Glutamatergic neuron (in vitro differentiated cells): ENCODE data around the gene OPN1LW. TPM values are rescaled to one million over a fixed set of nuclear protein-coding genes. Genes with fewer than 3 reads are reported as not detected.

Experiments used
- DNase-seq: peaks from one replicate; pipeline ENCODE4 v3.0.0; 2022
- H3K27ac Mint-ChIP-seq: one replicate; pipeline ENCODE4 v1.8.0; 2020; ENCODE audit warnings: mild to moderate bottlenecking, mixed read lengths, inconsistent platforms; ENCODE audit not compliant: unreplicated experiment
- H3K27me3 Mint-ChIP-seq: one replicate; pipeline ENCODE4 v1.8.0; 2020; ENCODE audit warnings: mild to moderate bottlenecking, moderate library complexity, mixed read lengths, inconsistent platforms; ENCODE audit not compliant: unreplicated experiment
- H3K36me3 Mint-ChIP-seq: one replicate; pipeline ENCODE4 v1.8.0; 2020; ENCODE audit warnings: mild to moderate bottlenecking, mixed read lengths, inconsistent platforms; ENCODE audit not compliant: unreplicated experiment
- H3K4me1 Mint-ChIP-seq: one replicate; pipeline ENCODE4 v1.8.0; 2020; ENCODE audit warnings: mild to moderate bottlenecking, low read depth, mixed read lengths, inconsistent platforms; ENCODE audit not compliant: unreplicated experiment
- H3K4me3 Mint-ChIP-seq: one replicate; pipeline ENCODE4 v1.8.0; 2020; ENCODE audit warnings: mild to moderate bottlenecking, mixed read lengths, inconsistent platforms; ENCODE audit not compliant: unreplicated experiment
- H3K9me3 Mint-ChIP-seq: one replicate; pipeline ENCODE4 v1.8.0; 2020; ENCODE audit warnings: mild to moderate bottlenecking, moderate library complexity, mixed read lengths, inconsistent platforms; ENCODE audit not compliant: unreplicated experiment
- CTCF ChIP-seq: fragments of 200-600 bp; sonication (generic); IDR thresholded peaks from one replicate; pipeline ENCODE4 v1.5.0; 2021; ENCODE audit not compliant: partially characterized antibody, unreplicated experiment
- total RNA-seq: library from RNA; stranded (reverse); fragmentation: NEBNext Ultra II Directional; extraction: Animal tissue kit (Norgen Biotek cat#: 25700); gene quantifications from one replicate; pipeline ENCODE4 v1.2.1, GENCODE V29; 2021; ENCODE audit not compliant: unreplicated experiment

The OPN1LW gene
- total RNA-seq, 1 donor from 2014 or later = 2.6 TPM

- H3K4me1 Mint-ChIP-seq = peaks cover 16% of the 10 kb centered on the region
- peak overlapping the region; percentile 85 for H3K27ac Mint-ChIP-seq
- no peak for DNase-seq
- peaks cover 4% of the 10 kb centered on the region for H3K36me3 Mint-ChIP-seq
- peaks cover 7% of the 10 kb centered on the region for H3K27me3 Mint-ChIP-seq
- H3K4me3 Mint-ChIP-seq = peak overlapping the region; percentile 65
- H3K9me3 Mint-ChIP-seq = peaks cover 7% of the 10 kb centered on the region
- TF ChIP-seq CTCF = no peak
These were observed 45.5 kb upstream of the OPN1LW start for GRCh38 chrX:154098551-154098950.

DNA sequence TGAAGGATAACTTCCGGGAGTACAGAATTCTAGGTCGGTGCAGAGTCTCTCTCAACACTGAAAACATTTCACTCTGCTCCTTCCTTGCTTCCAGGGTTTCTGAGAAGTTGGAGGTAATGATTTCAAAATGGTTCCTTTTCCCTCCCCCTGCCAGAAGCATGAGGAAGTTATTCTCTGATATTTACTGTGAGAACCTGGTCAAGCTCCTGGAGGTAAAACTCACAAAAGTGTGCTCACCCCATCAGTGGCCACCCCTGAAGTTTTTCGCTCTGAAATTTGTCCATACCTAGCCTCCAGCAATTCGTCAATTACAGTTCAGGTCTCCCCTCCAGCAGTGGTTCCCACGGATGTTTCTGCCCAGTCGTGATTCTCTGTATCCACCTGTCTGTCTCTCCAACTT is 30.3 kb upstream of the OPN1LW start:
- Mint-ChIP-seq H3K4me3 (no peak overlapping the region), H3K4me1 (peaks cover 3% of the 10 kb centered on the region), H3K27me3 (peaks cover 4% of the 10 kb centered on the region), H3K36me3 (no peaks in the 10 kb centered on the region), H3K9me3 (no peaks in the 10 kb centered on the region), H3K27ac (no peak overlapping the region)
- no peak for TF ChIP-seq CTCF
- DNase-seq = no peak

DNA sequence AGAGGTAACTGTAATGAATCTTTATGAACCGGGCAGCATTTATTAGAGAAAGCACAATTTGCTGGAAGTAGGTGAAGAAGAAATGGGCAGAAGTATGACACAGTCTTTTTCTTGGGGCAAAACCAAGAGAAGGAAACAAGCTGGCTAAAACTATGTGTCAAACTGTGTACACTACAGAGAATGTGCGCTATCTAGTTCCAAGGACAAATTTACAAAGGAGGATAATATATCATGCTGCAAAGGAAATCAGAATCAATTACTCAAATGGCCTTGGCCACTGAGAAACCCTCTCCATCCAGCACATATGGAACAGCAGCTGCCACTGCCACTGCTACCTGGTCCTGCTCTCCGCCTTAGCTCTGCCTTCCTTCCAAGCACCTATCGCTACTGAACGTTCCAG is 29.4 kb upstream of the OPN1LW start:
- Mint-ChIP-seq H3K27me3 (peaks cover 4% of the 10 kb centered on the region), H3K9me3 (no peaks in the 10 kb centered on the region), H3K4me3 (no peak overlapping the region), H3K4me1 (peaks cover 3% of the 10 kb centered on the region), H3K27ac (no peak overlapping the region), H3K36me3 (no peaks in the 10 kb centered on the region)
- no peak for DNase-seq
- no peak for TF ChIP-seq CTCF

- no peaks in the 10 kb centered on the region for H3K36me3 Mint-ChIP-seq
- H3K27ac Mint-ChIP-seq = peak overlapping the region; percentile 34
- H3K9me3 Mint-ChIP-seq = no peaks in the 10 kb centered on the region
- peaks cover 4% of the 10 kb centered on the region for H3K27me3 Mint-ChIP-seq
- H3K4me3 Mint-ChIP-seq = no peak overlapping the region
- DNase-seq = no peak
- peaks cover 3% of the 10 kb centered on the region for H3K4me1 Mint-ChIP-seq
- TF ChIP-seq CTCF = no peak
These were observed 29.0 kb upstream of the OPN1LW start for GRCh38 chrX:154115071-154115470.

- no peaks in the 10 kb centered on the region for H3K9me3 Mint-ChIP-seq
These were observed 28.3 kb upstream of the OPN1LW start for GRCh38 chrX:154115750-154116149.

More at GRCh38 chrX:154115750-154116149, 28.3 kb upstream of the OPN1LW start:
- Mint-ChIP-seq H3K27ac (no peak overlapping the region), H3K4me3 (no peak overlapping the region), H3K27me3 (peaks cover 4% of the 10 kb centered on the region), H3K4me1 (peaks cover 3% of the 10 kb centered on the region), H3K36me3 (no peaks in the 10 kb centered on the region)
- TF ChIP-seq CTCF = no peak
- no peak for DNase-seq
